ENCODE measurements around the gene GPX2.

GPX2 gene

GRCh38 chr14:64912261-64912660 lies 30.3 kb downstream of the GPX2 start:
- peak; percentile 15 for DNase-seq (ENCODE audit: low read depth)
- no peak for TF ChIP-seq CTCF (IDR thresholded peaks at IDR 0.05; ENCODE audit: insufficient read depth, low read depth, low read length, missing control alignments)
- H3K4me3 ChIP-seq (ENCODE audit: low read depth, low read length) = no peak overlapping the region

- TF ChIP-seq CTCF (IDR thresholded peaks at IDR 0.05; ENCODE audit: insufficient read depth, low read depth, low read length, missing control alignments) = peak; percentile 26
- DNase-seq (ENCODE audit: low read depth) = peak; percentile 12
Measured at GRCh38 chr14:64910847-64911495, 31.6 kb downstream of the GPX2 start.

GRCh38 chr14:64906022-64906421 lies 36.5 kb downstream of the GPX2 start:
- TF ChIP-seq CTCF (IDR thresholded peaks at IDR 0.05; ENCODE audit: insufficient read depth, low read depth, low read length, missing control alignments) = no peak
- no peak for DNase-seq (ENCODE audit: low read depth)
- H3K4me3 ChIP-seq (ENCODE audit: low read depth, low read length) = no peak overlapping the region

More at GRCh38 chr14:64910847-64911495, 31.6 kb downstream of the GPX2 start:
- H3K4me3 ChIP-seq (ENCODE audit: low read depth, low read length) = no peak overlapping the region

GRCh38 chr14:64899958-64900357 lies 42.6 kb downstream of the GPX2 start:
- no peak for TF ChIP-seq CTCF (IDR thresholded peaks at IDR 0.05; ENCODE audit: insufficient read depth, low read depth, low read length, missing control alignments)
- DNase-seq (ENCODE audit: low read depth) = no peak

GRCh38 chr14:64891839-64892375 lies 50.6 kb downstream of the GPX2 start:
- TF ChIP-seq CTCF (IDR thresholded peaks at IDR 0.05; ENCODE audit: insufficient read depth, low read depth, low read length, missing control alignments) = peak; percentile 38
- H3K4me3 ChIP-seq (ENCODE audit: low read depth, low read length) = no peak overlapping the region
- peak; percentile 69 for DNase-seq (ENCODE audit: low read depth)

More at GRCh38 chr14:64899958-64900357, 42.6 kb downstream of the GPX2 start:
- no peak overlapping the region for H3K4me3 ChIP-seq (ENCODE audit: low read depth, low read length)

- no peak for DNase-seq (ENCODE audit: low read depth)
- no peak for TF ChIP-seq CTCF (IDR thresholded peaks at IDR 0.05; ENCODE audit: insufficient read depth, low read depth, low read length, missing control alignments)
- no peak overlapping the region for H3K4me3 ChIP-seq (ENCODE audit: low read depth, low read length)
Measured at GRCh38 chr14:64891173-64891838, 51.2 kb downstream of the GPX2 start.
